Measurements from ENCODE around the gene PTPMT1.

PTPMT1 gene

DNA sequence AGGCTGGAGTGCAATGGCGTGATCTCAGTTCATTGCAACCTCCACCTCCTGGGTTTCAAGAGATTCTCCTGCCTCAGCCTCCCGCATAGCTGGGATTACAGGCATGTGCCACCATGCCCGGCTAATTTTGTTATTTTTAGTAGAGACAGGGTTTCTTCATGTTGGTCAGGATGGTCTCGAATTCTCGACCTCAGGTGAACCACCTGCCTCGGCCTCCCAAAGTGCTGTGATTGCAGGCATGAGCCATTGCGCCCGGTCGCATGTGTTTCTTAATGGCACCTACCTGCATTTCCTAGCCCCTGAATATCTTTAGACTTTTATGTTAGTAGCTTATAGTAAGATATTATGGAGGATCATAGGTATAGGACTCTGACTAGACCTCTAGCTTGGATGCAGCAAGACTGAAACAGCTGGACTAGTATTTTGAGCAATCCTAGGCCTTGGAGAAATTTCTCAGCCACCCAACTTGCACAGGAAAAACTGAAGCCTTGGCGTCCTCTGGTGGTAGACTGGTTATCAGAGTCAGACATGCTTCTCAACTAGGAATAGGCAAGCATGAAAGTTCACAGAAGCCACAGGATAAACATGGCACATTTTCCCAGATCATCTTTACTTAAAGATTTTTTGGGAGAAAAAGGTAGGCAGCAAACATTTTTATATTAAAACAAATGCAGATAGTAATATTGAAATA, 51.5 kb downstream of the PTPMT1 start:
- DNase-seq, result peak; percentile 36

- no peak for DNase-seq
These were observed 52.0 kb downstream of the PTPMT1 start for GRCh38 chr11:47617417-47617809.

GRCh38 chr11:47620836-47621378, 55.5 kb downstream of the PTPMT1 start:
- no peak for DNase-seq

Measured in NCI-H2107 (cell line).